K562 (cell line): Measurements from ENCODE around the gene ADGRF5. TPM values are rescaled to one million over a fixed set of nuclear protein-coding genes. Genes with fewer than 3 reads are reported as not detected.

Source experiments
- ATAC-seq: fragments of 200-7000 bp; cut with Tn5 transposase; 3 replicates; pipeline ENCODE4 v1.9.1; 2020; ENCODE audit warnings: moderate library complexity
- BruUV-seq: library from RNA; stranded (reverse); fragments of 400-500 nt; replicated peaks from 2 replicates; lab custom pipeline; 2021; lab: Mats Ljungman, UMichigan
- CTCF ChIA-PET: fragments of 300-600 bp; formaldehyde crosslinking; extraction: SDS; loops from one replicate; lab custom pipeline; 2021; ENCODE audit warnings: low intra/inter-chr PET ratio; lab: Yijun Ruan, JAX
- POLR2A ChIA-PET: fragments of 300-600, 350-650 bp; sonication (Branson Sonifier 250); formaldehyde crosslinking; extraction: SDS; loops from one replicate; lab custom pipeline; 2021; ENCODE audit warnings: antibody characterized with exemption, inconsistent platforms; lab: Yijun Ruan, JAX
- DNase-seq, 4 experiments: peaks; one replicate each; pipeline versions ENCODE4 v3.0.0 to v3.0.0-alpha.2; 2011 to 2018; ENCODE audit warnings: low spot score in 3 of 4, mixed read lengths in 3 of 4; ENCODE audit errors: extremely low read depth in 1 of 4
- FAIRE-seq: peaks from 2 replicates; lab custom pipeline; 2011; peaks lifted over from hg19 to GRCh38; lab: Jason Lieb, UNC
- H2AFZ ChIP-seq: 2 replicates; pipeline ENCODE4 v1.6.0; 2011; ENCODE audit warnings: low read depth, low read length, control low read depth, inconsistent platforms
- H3K27ac ChIP-seq: fragments of 200-600 bp; 3 replicates; pipeline ENCODE4 v1.8.0; 2011; ENCODE audit warnings: low read depth, mild to moderate bottlenecking, control low read depth, inconsistent platforms, low read length, moderate library complexity, mixed read lengths; ENCODE audit errors: extremely low read depth
- H3K27me3 ChIP-seq, 2 experiments: fragments of 300-600 bp in 1 of 2; 2 replicates in 1 of 2; 3 replicates in 1 of 2; pipeline versions ENCODE4 v1.6.0 to v1.8.0; 2011; ENCODE audit warnings: inconsistent platforms in 2 of 2, low read length in 2 of 2, mild to moderate bottlenecking in 1 of 2, mixed read lengths in 1 of 2, moderate library complexity in 1 of 2; ENCODE audit not compliant: control insufficient read depth in 2 of 2, insufficient read depth in 2 of 2
- H3K36me3 ChIP-seq: fragments of 300-600 bp; 3 replicates; pipeline ENCODE4 v1.8.0; 2011; ENCODE audit warnings: mild to moderate bottlenecking, low read length, inconsistent platforms; ENCODE audit not compliant: control insufficient read depth, insufficient read depth
- H3K4me1 ChIP-seq, 2 experiments: fragments of 200-600 bp in 1 of 2; replicated peaks in 1 of 2; 2 replicates in 1 of 2; 3 replicates in 1 of 2; pipeline versions ENCODE4 v1.5.1 to v1.8.0; 2011; ENCODE audit warnings: inconsistent platforms in 2 of 2, low read length in 2 of 2, mild to moderate bottlenecking in 1 of 2, mixed read lengths in 1 of 2, moderate library complexity in 1 of 2; ENCODE audit not compliant: control insufficient read depth in 2 of 2, insufficient read depth in 2 of 2
- H3K4me2 ChIP-seq: 2 replicates; pipeline ENCODE4 v1.6.1; 2011; ENCODE audit warnings: low read length, control low read depth, inconsistent platforms, mixed read lengths; ENCODE audit not compliant: insufficient read depth
- H3K4me3 ChIP-seq: fragments of 200-600 bp; sonication (generic), shearing (Covaris generic); 2 replicates; pipeline ENCODE4 v1.5.1; 2016; ENCODE audit warnings: control low read depth, inconsistent platforms
- H3K79me2 ChIP-seq: fragments of 200-600 bp; 3 replicates; pipeline ENCODE4 v1.8.0; 2011; ENCODE audit warnings: low read length, inconsistent platforms; ENCODE audit not compliant: control insufficient read depth, insufficient read depth
- H3K9ac ChIP-seq, 2 experiments: 2 replicates each; pipeline versions ENCODE4 v1.6.0 to v1.6.1; 2011; ENCODE audit warnings: low read depth in 2 of 2, low read length in 2 of 2, control low read depth in 1 of 2, inconsistent platforms in 1 of 2, mild to moderate bottlenecking in 1 of 2, mixed read lengths in 1 of 2; ENCODE audit not compliant: insufficient read depth in 1 of 2
- H3K9me1 ChIP-seq: one replicate; pipeline ENCODE4 v1.6.0; 2011; ENCODE audit warnings: inconsistent platforms, mild to moderate bottlenecking, low read length, moderate library complexity; ENCODE audit not compliant: control insufficient read depth, insufficient read depth
- H3K9me3 ChIP-seq: replicated peaks from 2 replicates; pipeline ENCODE4 v1.5.1; 2011; ENCODE audit warnings: low read depth, low read length, inconsistent platforms; ENCODE audit not compliant: control insufficient read depth, insufficient read depth
- H4K20me1 ChIP-seq: replicated peaks from 2 replicates; pipeline ENCODE4 v1.6.1; 2011; ENCODE audit warnings: low read length, inconsistent platforms, mixed read lengths; ENCODE audit not compliant: control insufficient read depth, insufficient read depth
- CBX3 ChIP-seq, 2 experiments: IDR thresholded peaks; 1 replicate in 1 of 2; 2 replicates in 1 of 2; pipeline ENCODE4 v1.6.1; 2012; ENCODE audit warnings: inconsistent platforms in 2 of 2, low read length in 2 of 2, borderline replicate concordance in 1 of 2, control low read depth in 1 of 2
- ETV6 ChIP-seq, 3 experiments: fragments of 150-350 bp in 1 of 3; sonication (generic) in 1 of 3; formaldehyde crosslinking in 1 of 3; IDR thresholded peaks; 2 replicates each; pipeline versions ENCODE4 v1.6.1 to v1.8.0; 2014 to 2022; ENCODE audit warnings: borderline replicate concordance in 2 of 3, low read depth in 2 of 3, antibody characterized with exemption in 1 of 3, low read length in 1 of 3, mild to moderate bottlenecking in 1 of 3, missing genetic modification reagents in 1 of 3
- FIP1L1 ChIP-seq: fragments of 200-400 bp; formaldehyde crosslinking; IDR thresholded peaks from 2 replicates; pipeline ENCODE4 v1.6.1; 2018; ENCODE audit warnings: mild to moderate bottlenecking, low read depth, low read length; ENCODE audit not compliant: poor library complexity, severe bottlenecking
- KDM4B ChIP-seq, 2 experiments: fragments of 450-650 bp in 1 of 2; sonication (generic) in 1 of 2; IDR thresholded peaks; 2 replicates each; pipeline ENCODE4 v1.6.1; 2016 to 2017; ENCODE audit warnings: borderline replicate concordance in 2 of 2, antibody characterized with exemption in 1 of 2, low read depth in 1 of 2, mild to moderate bottlenecking in 1 of 2
- L3MBTL2 ChIP-seq: fragments of 450-650 bp; IDR thresholded peaks from 2 replicates; pipeline ENCODE4 v1.6.1; 2016; ENCODE audit warnings: mild to moderate bottlenecking, moderate library complexity
- MAFK ChIP-seq: IDR thresholded peaks from 2 replicates; pipeline ENCODE4 v1.6.1; 2011; ENCODE audit warnings: low read length, improper control_type of control experiment
- NBN ChIP-seq: fragments of 450-650 bp; IDR thresholded peaks from 2 replicates; pipeline ENCODE4 v1.6.1; 2016; ENCODE audit warnings: low read depth, mild to moderate bottlenecking
- NR2C2 ChIP-seq, 2 experiments: fragments of 200-800 bp in 1 of 2; sonication (Bioruptor generic) in 1 of 2; sonication (generic) in 1 of 2; formaldehyde crosslinking in 1 of 2; IDR thresholded peaks; 2 replicates each; pipeline versions ENCODE4 v1.6.1 to v1.8.0; 2016 to 2022; ENCODE audit warnings: mild to moderate bottlenecking in 1 of 2, missing compliant biosample characterization in 1 of 2, missing genetic modification characterization in 1 of 2, missing genetic modification reagents in 1 of 2
- RBM14 ChIP-seq: fragments of 200-400 bp; formaldehyde crosslinking; IDR thresholded peaks from 2 replicates; pipeline ENCODE4 v1.6.1; 2018; ENCODE audit warnings: low read depth, mild to moderate bottlenecking, low read length, moderate library complexity, borderline replicate concordance; ENCODE audit not compliant: insufficient read depth
- STAG1 ChIP-seq: sonication (generic); formaldehyde crosslinking; IDR thresholded peaks from 2 replicates; pipeline ENCODE4 v1.5.0; 2020; ENCODE audit warnings: missing genetic modification reagents, borderline replicate concordance
- ZBTB1 ChIP-seq: sonication (generic); formaldehyde crosslinking; IDR thresholded peaks from 2 replicates; pipeline ENCODE4 v1.8.1; 2023; ENCODE audit warnings: missing genetic modification reagents, low read depth, mild to moderate bottlenecking, borderline replicate concordance
- ZFP30 ChIP-seq: fragments of 250-450 bp; sonication (Bioruptor Pico); IDR thresholded peaks from 2 replicates; pipeline ENCODE4 v1.8.0; 2022; ENCODE audit warnings: moderate library complexity, mild to moderate bottlenecking, inconsistent platforms, borderline replicate concordance
- ZNF184 ChIP-seq: sonication (generic); formaldehyde crosslinking; IDR thresholded peaks from 2 replicates; pipeline ENCODE4 v1.5.0; 2020; ENCODE audit warnings: missing genetic modification reagents
- ZNF232 ChIP-seq: sonication (generic); formaldehyde crosslinking; IDR thresholded peaks from 2 replicates; pipeline ENCODE4 v1.8.0; 2022; ENCODE audit warnings: mild to moderate bottlenecking, missing genetic modification reagents
- ZNF324 ChIP-seq: fragments of 250-450 bp; sonication (Bioruptor Pico); IDR thresholded peaks from 2 replicates; pipeline ENCODE4 v1.4.0; 2020; ENCODE audit warnings: mild to moderate bottlenecking
- ZNF511 ChIP-seq: sonication (generic); formaldehyde crosslinking; IDR thresholded peaks from 2 replicates; pipeline ENCODE4 v1.8.0; 2022; ENCODE audit warnings: mild to moderate bottlenecking, missing genetic modification reagents
- ZNF644 ChIP-seq: fragments of 200-800 bp; sonication (Bioruptor generic); IDR thresholded peaks from 2 replicates; pipeline ENCODE4 v1.6.1; 2016; ENCODE audit warnings: low read depth, missing genetic modification characterization, missing compliant biosample characterization
- WGBS: fragments of 100-300 bp; shearing (Covaris generic); methylation state at CpG from one replicate; pipeline ENCODE4 v1.1.6; 2016; ENCODE audit warnings: low coverage, mixed read lengths; ENCODE audit not compliant: insufficient coverage; ENCODE audit errors: missing lambda C conversion rate; 5-methylcytosine and 5-hydroxymethylcytosine counted together
- in situ Hi-C: fragments of 300-500 bp; cut with MboI; formaldehyde crosslinking; loops from 4 replicates; pipeline ENCODE4 v1.15.0; 2018; ENCODE audit warnings: inconsistent platforms, mixed read lengths
- intact Hi-C: fragments of 100-400 bp; cut with micrococcal nuclease; formaldehyde crosslinking; loops from 2 replicates; pipeline ENCODE4 v1.14.2; 2022
- polyA plus RNA-seq, 8 experiments: library from polyadenylated mRNA; depleted of rRNA in 4 of 8; stranded (reverse) in 5 of 8; unstranded in 3 of 8; fragments of >200 nt; fragmentation: Nextera tagmentation in 2 of 8; fragmentation: Illumina TruSeq in 1 of 8; extraction: Ambion mirVana in 2 of 8; extraction: Trizol in 1 of 8; gene quantifications; 2 replicates each; pipeline versions ENCODE4 v1.2.1 to v1.2.3, GENCODE V29; 2011 to 2014; ENCODE audit warnings: inconsistent platforms in 1 of 8, missing spikeins in 1 of 8
- total RNA-seq, 7 experiments: library from RNA; depleted of rRNA in 6 of 7; stranded (reverse); fragments of >200 nt in 6 of 7; fragmentation: Illumina TruSeq in 2 of 7; extraction: Trizol in 2 of 7; gene quantifications; 2 replicates each; pipeline versions ENCODE4 v1.2.1 to v1.2.3, GENCODE V29; 2011 to 2021; ENCODE audit warnings: low replicate concordance in 1 of 7
- TF ChIP-seq, protein P1 (sequence below): fragments of 250-450 bp; sonication (Bioruptor Pico); IDR thresholded peaks from 2 replicates; pipeline ENCODE4 v1.4.0; 2020; ENCODE audit warnings: mild to moderate bottlenecking, moderate library complexity

ADGRF5 gene
- total and polyA plus RNA-seq, 9 of the 15 experiments (the other 6 are each of a cell fraction or from before 2014, with no cell fraction given) = 0.07 TPM; not detected in 8

DNA sequence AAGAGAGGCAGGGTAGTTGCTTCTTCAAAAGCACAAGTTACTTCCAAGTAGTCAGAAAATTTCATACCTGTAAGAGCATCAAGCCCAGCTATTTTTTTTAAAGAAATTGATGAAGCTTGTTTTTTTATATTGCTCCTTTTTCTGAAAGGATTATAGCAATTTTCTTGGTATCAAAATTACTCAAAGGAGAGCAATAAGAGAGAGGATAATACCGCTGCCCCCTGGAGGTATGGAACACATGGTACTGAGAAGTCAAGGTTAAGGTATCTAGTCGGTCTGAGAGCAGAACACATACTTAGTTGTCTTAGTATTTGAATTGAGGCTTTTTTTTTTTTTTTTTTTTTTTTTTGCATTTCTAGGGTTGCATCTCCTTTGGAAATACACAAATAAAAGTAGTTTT lies 59.4 kb downstream of the ADGRF5 start:
- H3K27me3 ChIP-seq = peaks cover 0 to 6% of the 10 kb centered on the region in 2 experiments; a peak in 2 of 5 replicates
- FAIRE-seq = no peak
- intact Hi-C loops (no loop called here), in situ Hi-C loops (no loop called here)
- no peak overlapping the region for H2AFZ ChIP-seq
- no peaks in the 10 kb centered on the region for H4K20me1 ChIP-seq
- H3K9me3 ChIP-seq = no peaks in the 10 kb centered on the region
- BruUV-seq = no TSS peak
- H3K4me3 ChIP-seq = no peak overlapping the region
- H3K27ac ChIP-seq = no peak overlapping the region
- no peak for ATAC-seq
- WGBS = 0% methylated on average over 2 of the region's 2 CpGs
- DNase-seq = no peak
- no peak overlapping the region for H3K4me2 ChIP-seq
- no peaks in the 10 kb centered on the region for H3K79me2 ChIP-seq
- H3K4me1 ChIP-seq = no peaks in the 10 kb centered on the region
- no peaks in the 10 kb centered on the region for H3K9me1 ChIP-seq
- H3K9ac ChIP-seq = no peak overlapping the region
- POLR2A ChIA-PET = no interaction called here
- CTCF ChIA-PET = no interaction called here
- no peaks in the 10 kb centered on the region for H3K36me3 ChIP-seq
- no peak for TF ChIP-seq L3MBTL2
- TF ChIP-seq ZFP30 (CRISPR knock-in tag) = no peak
- no peak for TF ChIP-seq ZNF184
- TF ChIP-seq ZBTB1 (CRISPR knock-in tag) = no peak
- TF ChIP-seq STAG1 (CRISPR knock-in tag) = no peak
- no peak for TF ChIP-seq NBN
- TF ChIP-seq ZNF644 (tag) = no peak
- TF ChIP-seq, protein P1, sequence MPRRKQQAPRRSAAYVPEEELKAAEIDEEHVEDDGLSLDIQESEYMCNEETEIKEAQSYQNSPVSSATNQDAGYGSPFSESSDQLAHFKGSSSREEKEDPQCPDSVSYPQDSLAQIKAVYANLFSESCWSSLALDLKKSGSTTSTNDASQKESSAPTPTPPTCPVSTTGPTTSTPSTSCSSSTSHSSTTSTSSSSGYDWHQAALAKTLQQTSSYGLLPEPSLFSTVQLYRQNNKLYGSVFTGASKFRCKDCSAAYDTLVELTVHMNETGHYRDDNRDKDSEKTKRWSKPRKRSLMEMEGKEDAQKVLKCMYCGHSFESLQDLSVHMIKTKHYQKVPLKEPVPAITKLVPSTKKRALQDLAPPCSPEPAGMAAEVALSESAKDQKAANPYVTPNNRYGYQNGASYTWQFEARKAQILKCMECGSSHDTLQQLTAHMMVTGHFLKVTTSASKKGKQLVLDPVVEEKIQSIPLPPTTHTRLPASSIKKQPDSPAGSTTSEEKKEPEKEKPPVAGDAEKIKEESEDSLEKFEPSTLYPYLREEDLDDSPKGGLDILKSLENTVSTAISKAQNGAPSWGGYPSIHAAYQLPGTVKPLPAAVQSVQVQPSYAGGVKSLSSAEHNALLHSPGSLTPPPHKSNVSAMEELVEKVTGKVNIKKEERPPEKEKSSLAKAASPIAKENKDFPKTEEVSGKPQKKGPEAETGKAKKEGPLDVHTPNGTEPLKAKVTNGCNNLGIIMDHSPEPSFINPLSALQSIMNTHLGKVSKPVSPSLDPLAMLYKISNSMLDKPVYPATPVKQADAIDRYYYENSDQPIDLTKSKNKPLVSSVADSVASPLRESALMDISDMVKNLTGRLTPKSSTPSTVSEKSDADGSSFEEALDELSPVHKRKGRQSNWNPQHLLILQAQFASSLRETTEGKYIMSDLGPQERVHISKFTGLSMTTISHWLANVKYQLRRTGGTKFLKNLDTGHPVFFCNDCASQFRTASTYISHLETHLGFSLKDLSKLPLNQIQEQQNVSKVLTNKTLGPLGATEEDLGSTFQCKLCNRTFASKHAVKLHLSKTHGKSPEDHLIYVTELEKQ (CRISPR knock-in tag) = no peak
- TF ChIP-seq FIP1L1 = no peak
- no peak for TF ChIP-seq ZNF511 (CRISPR knock-in tag)
- no peak for TF ChIP-seq ETV6 (IDR thresholded peaks at IDR 0.05; ENCODE audit: borderline replicate concordance in 1 of 2, low read depth in 2 of 2, low read length in 1 of 2)
- TF ChIP-seq ETV6 (CRISPR knock-in tag; IDR thresholded peaks at IDR 0.05; ENCODE audit: borderline replicate concordance) = no peak
- no peak for TF ChIP-seq RBM14
- TF ChIP-seq MAFK = no peak
- TF ChIP-seq KDM4B (IDR thresholded peaks at IDR 0.05; ENCODE audit: borderline replicate concordance in 2 of 2, low read depth in 1 of 2) = no peak
- TF ChIP-seq CBX3 (IDR thresholded peaks at IDR 0.05; ENCODE audit: borderline replicate concordance in 1 of 2, low read length in 2 of 2) = no peak
- no peak for TF ChIP-seq NR2C2 (CRISPR knock-in tag; IDR thresholded peaks at IDR 0.05)
- no peak for TF ChIP-seq NR2C2 (tag; IDR thresholded peaks at IDR 0.05)
- TF ChIP-seq ZNF324 (CRISPR knock-in tag) = no peak
- no peak for TF ChIP-seq ZNF232 (CRISPR knock-in tag)
